HG03066 (cell line): ENCODE results near the gene CLTCL1.
"Not testable (repeated sequence)": the region's sequence is repeated elsewhere in the genome, so short reads cannot be mapped to it uniquely, and the experiment has no call there.

Source experiments
- ATAC-seq: cut with Tn5 transposase; IDR thresholded peaks from one replicate; pipeline ENCODE4 v1.9.1; 2021; ENCODE audit warnings: low read depth; ENCODE audit not compliant: unreplicated experiment

Gene CLTCL1

GRCh38 chr22:19291218-19291579, 320 bp downstream of the CLTCL1 start:
- ATAC-seq = no peak

DNA sequence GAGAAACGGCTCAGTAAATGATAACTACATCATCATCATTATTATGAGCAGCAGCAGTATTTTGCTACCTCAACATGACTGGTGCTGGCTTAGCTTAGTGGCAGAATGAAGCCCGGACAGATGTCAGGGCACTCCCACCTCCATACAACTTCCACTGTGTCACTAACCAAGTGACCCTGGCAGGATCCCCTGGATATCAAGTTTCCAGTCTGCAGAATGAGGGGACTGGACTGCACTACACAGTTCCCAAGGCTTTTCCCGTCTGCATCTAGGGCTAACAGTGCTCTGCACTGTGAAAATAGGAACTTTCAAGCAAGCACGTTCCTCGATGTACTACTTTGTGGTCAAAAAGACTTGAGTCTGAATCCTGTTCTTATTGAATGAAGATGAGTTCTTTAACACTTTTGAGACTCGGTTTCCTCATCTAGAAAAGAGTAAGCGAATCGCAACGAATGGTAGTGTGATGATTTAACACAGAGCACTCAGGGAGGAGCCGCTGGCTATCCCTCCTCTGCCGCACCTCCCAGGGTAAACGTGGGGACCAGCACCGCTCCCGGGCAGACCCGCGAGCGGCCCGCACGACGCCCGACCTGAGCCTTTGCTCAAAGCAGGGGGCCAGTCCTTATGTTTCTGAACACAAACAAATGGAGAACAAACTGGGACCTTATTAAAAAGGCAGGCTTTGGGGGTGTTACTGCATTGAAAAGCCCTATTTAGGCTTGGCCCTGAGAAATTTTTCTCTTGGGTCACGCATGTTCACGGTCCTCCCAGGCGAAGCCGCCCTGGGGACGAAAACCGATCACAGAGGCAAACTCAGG, 910 bp downstream of the CLTCL1 start:
- ATAC-seq = no peak

DNA sequence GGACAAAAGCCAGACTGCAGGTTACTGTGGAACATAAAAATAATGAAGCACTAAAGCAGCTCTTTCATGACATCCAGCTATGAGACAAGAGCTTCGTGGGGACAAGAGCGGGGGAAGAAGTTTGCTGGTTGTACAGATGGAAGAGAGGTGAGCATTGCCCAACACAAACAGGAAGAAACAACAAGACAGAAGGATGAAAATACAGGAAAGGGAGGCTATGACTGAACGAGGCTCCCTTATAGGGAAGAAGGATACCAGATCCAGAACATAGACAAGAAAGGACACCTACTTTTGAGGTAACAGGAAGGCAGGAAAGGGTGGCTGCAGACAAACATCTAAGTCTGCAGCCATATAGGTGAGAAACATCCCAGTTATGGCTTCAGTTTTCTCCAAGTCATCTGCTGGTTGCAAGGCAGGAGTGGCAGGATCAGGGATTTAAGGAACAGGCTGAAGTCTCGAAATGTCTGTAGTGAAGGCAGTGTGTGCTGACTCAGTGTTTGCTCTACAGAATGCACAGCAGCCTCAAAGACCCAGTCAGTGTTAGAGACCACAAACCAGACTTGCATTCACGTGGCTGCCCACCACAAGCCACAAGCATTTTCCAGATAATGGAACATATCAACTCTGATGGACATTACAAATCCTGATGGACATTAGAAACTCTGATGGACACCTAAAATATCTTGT, 1.9 kb downstream of the CLTCL1 start:
- ATAC-seq = no peak

DNA sequence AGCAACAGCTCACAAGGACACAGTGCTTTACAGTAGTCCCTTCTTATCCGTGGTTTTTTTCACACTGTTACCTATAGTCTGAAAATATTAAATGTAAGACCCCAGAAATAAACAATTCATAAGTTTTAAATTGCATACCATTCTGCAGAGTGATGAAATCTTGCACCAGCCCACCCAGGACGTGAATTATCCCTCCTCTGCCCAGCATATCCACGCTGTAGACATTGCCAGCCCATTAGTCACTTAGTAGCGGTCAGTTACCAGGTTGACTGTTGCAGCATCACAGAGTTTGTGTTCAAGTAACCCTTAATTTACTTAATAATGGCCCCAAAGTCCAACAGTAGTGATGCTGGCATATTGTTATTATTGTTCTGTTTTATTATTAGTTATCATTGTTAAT, 3.6 kb downstream of the CLTCL1 start:
- no peak for ATAC-seq

DNA sequence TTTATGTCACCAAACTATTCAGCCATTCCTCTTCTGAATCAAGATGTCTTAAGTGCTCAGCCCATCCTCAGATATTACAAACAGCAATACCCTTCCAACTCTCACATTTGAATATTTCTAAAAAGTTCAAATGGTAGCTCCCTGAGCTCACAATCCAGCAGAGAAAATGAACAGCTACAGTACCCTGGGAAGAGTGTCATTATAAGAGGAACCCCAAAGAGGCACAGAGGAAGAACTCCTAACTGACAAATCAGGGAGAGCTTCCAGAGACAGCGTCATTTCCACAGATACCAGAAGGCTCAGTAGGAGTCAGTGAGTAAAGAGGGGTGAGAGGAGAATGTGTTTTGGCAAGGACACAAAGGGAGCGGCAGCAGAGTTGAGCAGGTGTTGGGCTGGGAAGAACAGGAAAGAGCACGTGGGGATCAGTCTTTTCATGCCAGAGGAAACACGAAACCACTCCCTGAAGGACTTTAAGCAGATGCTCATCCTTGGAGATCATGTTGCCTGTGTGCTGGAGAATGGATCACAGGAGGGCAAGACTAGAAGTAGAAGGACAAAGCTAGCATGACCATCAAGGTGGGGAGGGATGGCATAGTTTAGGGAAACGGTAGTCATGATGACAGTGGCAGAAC, 4.3 kb downstream of the CLTCL1 start:
- no peak for ATAC-seq

GRCh38 chr22:19285831-19286230, 5.7 kb downstream of the CLTCL1 start:
- no peak for ATAC-seq

DNA sequence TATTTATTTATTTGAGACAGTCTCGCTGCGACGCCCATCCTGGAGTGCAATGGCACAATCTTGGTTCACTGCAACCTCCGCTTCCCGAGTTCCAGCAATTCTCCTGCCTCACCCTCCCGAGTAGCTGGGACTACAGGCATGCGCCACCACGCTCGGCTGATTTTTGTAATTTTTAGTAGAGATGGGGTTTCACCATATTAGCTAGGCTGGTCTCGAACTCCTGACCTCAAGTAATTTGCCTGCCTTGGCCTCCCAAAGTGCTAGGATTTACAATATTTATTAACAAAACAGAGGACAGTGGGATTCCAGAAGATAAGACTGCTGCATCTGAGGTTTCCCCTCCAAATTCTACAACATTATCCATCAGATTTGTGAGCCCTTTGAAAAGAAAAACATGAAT, 12.4 kb downstream of the CLTCL1 start:
- ATAC-seq = not testable (repeated sequence)

- no peak for ATAC-seq
These were observed 13.7 kb downstream of the CLTCL1 start for GRCh38 chr22:19277785-19278184.

GRCh38 chr22:19275919-19276600, 15.5 kb downstream of the CLTCL1 start:
- no peak for ATAC-seq

GRCh38 chr22:19275513-19275912, 16.0 kb downstream of the CLTCL1 start:
- no peak for ATAC-seq

GRCh38 chr22:19275104-19275503, 16.4 kb downstream of the CLTCL1 start:
- ATAC-seq = no peak

DNA sequence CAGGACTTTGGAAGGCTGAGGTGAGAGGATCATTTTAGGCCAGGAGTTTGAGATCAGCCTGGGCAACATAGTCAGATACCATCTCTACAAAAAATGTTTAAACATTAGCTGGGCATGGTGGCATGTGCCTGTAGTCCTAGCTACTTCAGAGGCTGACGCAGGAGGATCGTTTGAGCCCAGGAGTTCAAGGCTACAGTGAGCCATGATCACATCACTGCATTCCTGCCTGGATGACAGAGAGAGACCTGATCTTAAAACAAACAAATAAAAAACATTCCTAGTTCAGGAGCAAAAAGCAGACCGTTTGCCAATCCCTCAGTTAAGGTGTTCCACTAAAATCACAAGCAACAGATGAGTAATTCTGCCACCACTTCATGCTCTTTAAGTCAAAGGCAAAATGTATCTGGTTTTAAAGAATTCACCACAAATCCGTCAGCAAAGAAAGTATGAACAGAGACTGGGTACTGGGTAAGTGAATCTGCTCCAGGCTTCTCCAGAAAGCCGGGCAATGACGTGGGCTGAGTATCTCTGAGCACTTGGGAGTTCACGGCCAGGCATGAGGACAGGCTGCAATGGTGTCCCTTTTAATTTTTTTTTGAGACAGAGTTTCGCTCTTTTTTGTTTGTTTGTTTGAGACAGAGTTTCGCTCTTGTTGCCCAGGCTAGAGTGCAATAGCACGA, 19.5 kb downstream of the CLTCL1 start:
- ATAC-seq = no peak

DNA sequence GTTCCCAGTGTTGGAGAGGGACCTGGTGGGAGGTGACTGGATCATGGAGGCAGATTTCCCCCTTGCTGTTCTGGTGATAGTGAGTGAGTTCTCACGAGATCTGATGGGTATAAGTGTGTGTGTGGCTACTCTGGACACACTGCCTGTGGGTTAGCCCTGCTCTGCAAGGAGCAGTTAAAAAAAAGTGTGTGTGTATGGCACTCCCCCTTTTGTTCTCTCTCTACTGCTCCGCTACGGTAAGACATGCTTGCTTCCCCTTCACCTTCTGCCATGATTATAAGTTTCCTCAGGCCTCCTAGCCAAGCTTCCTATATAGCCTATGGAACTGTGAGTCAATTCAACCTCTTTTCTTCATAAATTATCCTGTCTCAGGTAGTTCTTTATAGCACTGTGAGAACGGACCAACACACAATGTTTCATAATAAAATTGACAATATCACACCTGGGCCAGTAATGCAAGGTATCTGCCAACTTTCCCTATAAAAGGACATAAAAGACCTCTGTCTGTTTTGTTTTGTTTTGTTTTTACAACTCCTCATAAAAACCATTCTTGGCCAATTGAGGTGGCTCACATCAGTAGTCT, 20.2 kb downstream of the CLTCL1 start:
- ATAC-seq = no peak

- ATAC-seq = no peak
These were observed 20.6 kb downstream of the CLTCL1 start for GRCh38 chr22:19270873-19271272.

DNA sequence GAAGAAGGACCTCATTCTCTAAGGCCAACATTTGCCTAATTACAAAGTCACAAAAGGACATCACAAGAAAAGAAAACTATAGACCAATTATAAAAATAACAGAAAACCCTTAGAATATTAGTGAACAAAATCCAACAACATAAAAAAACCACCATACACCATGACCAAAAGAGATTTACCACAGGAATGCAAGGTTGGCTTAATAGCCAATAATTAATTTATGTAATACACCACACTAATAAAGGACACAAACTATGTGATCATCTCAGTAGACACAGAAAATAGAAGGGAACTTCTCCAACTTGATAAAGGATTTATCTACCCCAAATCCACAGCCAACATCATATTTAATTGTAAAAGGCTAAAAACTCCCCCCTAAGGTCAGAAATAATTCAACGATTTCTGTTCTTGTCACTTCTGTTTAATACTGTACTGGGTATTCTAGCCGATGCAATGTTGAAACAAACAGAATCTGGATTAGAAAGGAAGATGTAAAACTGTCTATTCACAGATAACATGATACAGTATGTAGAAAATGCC, 24.9 kb downstream of the CLTCL1 start:
- no peak for ATAC-seq

- ATAC-seq = no peak
These were observed 25.7 kb downstream of the CLTCL1 start for GRCh38 chr22:19265779-19266178.

DNA sequence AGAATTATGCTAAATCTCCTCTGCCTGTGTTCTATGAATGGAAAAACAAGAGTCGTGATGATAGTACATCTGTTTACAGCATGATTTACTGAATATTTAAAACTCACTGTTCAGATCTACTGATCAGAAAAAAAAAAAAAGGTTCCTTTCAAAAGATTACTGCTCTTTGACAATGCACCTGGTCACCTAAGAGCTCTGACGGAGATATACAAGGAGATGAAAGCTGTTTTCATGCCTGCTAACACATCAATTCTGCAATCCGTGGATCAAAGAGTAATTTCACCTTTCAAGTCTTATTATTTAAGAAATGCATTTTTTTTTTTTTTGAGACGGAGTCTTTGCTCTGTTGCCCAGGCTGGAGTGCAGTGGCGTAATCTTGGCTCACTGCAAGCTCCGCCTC, 30.7 kb downstream of the CLTCL1 start:
- no peak for ATAC-seq

DNA sequence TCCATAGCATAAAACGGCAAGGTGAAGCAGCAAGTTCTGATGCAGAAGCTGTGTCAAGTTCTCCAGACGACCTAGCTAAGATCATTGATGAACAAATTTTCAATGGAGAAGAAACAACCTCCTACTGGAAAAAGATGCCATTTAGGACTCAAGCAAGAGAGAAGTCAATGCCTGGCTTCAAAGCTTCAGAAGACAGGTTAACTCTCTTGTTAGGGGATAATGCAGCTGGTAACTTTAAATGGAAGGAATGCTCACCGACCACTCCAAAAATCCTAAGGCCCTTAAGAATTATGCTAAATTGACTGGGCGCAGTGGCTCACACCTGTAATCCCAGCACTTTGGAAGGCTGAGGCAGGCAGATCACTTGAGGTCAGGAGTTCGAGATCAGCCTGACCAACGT, 31.3 kb downstream of the CLTCL1 start:
- no peak for ATAC-seq

DNA sequence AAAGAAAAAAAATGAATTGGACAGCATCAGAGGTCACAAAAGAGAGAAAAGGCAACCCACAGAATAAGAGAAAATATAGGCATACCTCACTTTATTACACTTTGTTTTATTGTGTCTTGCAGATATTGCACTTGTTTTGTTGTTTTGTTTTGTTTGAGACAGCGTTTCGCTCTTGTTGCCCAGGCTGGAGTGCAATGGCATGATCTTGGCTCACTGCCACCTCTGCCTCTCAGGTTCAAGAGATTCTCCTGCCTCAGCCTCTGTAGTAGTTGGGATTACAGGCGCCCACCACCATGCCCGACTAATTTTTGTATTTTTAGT, 32.6 kb downstream of the CLTCL1 start:
- ATAC-seq = not testable (repeated sequence)

DNA sequence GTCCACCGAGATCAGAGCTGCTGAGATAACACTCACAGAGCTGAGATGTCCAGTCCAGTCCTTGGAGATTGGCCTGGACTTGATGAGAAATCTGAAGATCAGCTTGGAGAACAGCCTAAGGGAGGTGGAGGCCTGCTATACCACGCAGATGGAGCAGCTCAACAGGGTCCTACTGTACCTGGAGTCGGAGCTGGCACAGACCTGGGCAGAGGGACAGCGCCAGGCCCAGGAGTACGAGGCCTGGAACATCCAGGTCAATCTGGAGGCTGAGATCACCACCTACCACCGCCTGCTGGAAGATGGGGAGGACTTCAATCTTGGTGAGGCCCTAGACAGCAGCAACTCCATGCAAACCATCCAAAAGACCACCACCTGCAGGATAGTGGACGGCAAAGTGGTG, 33.1 kb downstream of the CLTCL1 start:
- ATAC-seq = no peak
